NCI-H460 (cell line): ENCODE results near the gene HDAC4. TPM values are rescaled to one million over a fixed set of nuclear protein-coding genes. Genes with fewer than 3 reads are reported as not detected.

ENCODE experiments used
- DNase-seq: peaks from one replicate; pipeline ENCODE4 v3.0.0-alpha.2; 2016; ENCODE audit warnings: low read depth; ENCODE audit errors: extremely low read depth
- small RNA-seq, 2 experiments: library from RNA; depleted of rRNA; stranded (forward); fragments of <200 nt; gene quantifications; one replicate each; pipeline ENCODE3, GENCODE V24; 2014
- total RNA-seq: library from RNA; depleted of rRNA; stranded (reverse); fragments of >200 nt; shearing (Covaris generic); gene quantifications from 2 replicates; pipeline ENCODE4 v1.2.3, GENCODE V29; 2014

The HDAC4 gene
- total RNA-seq, 1 experiment from 2014 or later = 21.0 TPM

DNA sequence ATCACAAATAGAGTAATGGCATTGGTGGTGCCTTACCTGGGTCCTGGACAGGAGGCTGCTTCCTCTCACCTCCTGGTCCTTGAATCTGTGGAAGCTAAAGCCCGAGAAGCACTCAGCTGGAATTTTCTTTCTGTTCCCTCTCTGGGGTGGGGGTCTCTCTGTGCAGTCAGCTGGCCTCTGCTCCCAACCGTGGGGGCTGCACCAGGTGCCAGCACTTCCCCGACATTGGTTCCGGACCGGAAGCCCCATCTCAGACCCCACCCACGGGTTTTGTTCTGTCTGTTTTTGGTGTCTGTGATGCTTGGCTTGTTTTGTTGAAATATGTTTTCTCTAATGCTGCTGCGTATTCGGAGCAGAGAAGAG lies 398.2 kb downstream of the HDAC4 start:
- DNase-seq = no peak

DNA sequence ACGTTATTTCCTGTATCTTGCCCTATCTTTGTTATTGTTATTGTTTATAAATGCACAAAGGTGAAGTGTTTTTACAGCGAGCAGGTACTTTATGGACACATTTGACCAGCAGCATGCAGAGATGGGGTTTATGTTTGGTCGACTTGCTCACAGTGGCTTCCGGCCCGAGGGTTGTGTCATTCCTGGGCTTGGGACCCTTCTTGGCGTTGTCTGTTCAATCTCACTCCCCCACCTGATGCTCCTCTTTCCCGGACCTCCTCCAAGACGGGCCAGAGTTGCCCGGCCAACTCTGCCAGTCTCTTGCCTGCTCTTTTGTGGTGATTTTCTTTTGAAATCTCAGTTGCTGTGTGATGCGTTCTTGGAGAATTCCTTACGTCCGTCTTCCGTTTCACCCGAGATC lies 399.0 kb downstream of the HDAC4 start:
- no peak for DNase-seq

DNA sequence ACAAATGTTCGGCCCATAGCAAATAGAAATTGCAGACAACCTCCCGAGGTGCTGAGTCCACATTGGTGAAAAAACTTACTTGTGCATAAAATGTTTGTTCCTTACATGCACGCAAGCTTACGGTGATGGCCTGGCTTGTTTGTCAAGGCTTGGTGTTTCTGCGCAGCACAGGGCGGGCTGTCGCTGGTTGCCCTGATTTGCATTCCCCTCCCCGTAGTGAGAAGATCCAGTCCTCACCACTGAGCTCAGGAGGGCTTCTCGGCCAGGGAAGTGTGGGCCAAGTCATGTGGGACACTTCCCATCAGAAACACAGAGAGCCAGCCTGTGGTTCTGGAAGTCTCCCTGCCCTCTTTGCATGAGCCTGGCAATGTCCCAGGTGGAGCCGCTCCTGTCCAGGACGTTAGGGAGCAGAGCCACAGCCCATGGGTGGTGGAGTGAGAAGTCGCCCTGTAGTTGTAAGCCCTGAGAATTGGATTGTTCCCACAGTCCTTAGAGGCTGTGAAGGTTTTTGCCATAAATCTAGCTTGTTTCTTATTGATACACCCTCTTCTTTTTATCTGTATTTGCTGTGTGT lies 400.2 kb downstream of the HDAC4 start:
- DNase-seq = no peak

DNA sequence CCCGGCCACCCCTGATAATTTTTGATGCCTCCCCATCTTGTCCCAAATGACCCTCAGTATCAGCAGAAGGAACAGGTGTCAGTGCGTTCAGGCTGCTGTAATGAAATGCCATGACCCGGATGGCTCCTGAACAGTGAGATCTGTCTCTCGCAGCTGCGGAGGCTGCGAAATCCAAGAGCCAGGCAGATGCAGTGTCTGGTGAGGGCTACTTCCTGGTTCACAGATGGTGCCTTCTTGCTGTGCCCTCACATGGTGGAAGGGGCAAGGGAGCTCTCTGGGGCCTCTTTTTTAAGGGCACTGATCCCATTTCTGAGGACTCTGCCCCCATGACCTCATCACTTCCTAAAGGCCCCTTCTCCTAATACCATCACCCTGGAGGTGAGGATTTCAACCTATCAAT lies 400.7 kb downstream of the HDAC4 start:
- no peak for DNase-seq

DNA sequence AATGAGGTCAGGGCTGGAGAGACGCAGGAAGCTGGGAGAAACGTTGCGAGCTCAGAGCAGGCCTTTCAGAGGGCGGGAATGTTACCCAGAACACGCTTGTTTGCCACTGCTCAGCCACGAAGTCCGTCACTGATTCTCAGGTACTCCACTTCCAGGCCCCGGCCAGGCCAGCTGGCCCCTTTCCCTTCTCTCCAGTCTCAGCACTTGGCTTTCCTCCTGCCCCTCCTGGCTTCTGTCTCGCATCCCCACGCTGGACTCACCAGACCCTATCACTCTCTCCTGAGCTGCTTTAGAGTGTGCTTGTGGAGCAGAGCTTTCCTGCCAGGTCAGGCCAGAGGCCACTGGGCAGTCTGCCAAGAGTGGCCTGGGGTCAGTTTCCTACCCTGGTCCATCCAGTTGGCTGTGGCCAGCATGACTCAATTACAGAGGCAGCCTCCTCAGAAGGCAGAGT lies 401.5 kb downstream of the HDAC4 start:
- DNase-seq = no peak

DNA sequence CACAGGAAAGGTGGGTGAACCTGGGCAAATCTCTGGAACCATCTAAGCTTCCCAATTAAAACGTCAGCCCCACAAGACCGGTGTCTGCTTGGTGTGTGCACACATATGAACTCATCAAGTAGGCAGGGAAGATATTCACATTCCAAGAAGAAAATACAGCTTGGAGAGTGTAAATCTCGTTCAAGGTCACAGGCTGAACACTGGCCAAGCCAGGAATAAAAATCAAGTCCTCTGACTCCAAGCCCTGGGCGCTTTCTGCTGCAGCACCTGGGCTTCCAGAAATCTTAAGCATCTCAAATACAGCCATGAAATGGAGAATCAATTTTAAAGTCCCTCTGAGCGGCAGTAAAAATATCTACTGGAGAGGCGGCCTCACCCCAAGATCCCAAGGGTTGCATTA lies 402.0 kb downstream of the HDAC4 start:
- DNase-seq = no peak

Small RNAs within 50 kb of the gene (small RNA-seq; reads per million reads assigned to genes)
- gene MIR2467 (1.1 to 52.9 reads per million in 2 experiments), gene MIR4269 (0 to 0.12 reads per million in 2 experiments), gene MIR4440 (0 reads per million in 2 experiments), gene MIR4441 (0 reads per million in 2 experiments)
